Measurements from ENCODE around the gene CREB3L4. TPM values are rescaled to one million over a fixed set of nuclear protein-coding genes. Genes with fewer than 3 reads are reported as not detected.

CREB3L4 gene
- total and polyA plus RNA-seq, 2 of the 13 experiments (the other 11 are each of a cell fraction or from before 2014, with no cell fraction given): 9.9 to 18.7 TPM

DNA sequence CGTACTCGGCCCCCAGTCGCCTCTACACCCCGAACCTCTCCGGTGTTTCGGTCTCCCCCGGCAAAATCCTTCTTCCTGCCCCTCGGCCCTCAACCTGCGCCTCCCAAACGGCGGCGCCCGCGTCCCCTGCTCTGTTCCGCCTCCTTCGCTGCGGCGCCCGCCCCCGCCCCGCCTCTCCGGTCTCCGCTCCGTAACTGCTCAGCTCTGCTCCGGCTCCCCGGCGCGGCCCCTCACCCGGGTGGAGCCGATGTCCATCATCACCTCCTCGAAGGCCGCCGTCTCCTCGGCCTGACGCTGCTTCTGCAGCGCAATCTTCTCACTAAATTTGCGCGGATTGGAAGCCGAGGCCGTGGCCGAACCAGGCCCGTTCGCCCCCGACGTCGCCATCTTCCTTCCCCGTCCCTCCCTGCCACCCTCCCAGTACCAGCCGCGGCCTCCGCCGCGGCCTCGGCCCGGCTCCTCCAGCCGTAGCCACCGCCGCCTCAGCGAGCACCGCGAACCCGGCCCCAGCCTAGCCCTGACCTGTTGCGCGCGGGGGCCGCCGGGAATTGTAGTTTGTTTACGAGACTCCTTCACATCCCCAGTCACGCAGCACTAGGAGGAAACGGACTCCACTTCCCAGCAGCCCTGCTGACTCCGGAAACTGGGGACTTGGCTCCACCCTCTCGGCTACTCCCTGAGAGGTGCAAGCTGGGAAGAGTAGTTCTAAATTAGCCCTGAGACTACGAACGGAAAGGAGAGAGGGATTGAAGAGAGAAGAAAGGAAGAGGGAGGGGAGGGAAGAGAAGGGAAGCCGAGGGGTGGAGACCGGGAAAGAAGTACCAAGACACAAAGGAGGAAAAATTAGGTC, 9.4 kb upstream of the CREB3L4 start, which contains the start of gene CRTC2 (continued):
- TF ChIP-seq LRRFIP1 (CRISPR knock-in tag; conservative IDR thresholded peaks at IDR 0.05) (no peak), HOMEZ (CRISPR knock-in tag; IDR thresholded peaks at IDR 0.05; ENCODE audit: low read depth) (no peak), ZNF3 (CRISPR knock-in tag; IDR thresholded peaks at IDR 0.05) (no peak), NR2F6 (IDR thresholded peaks at IDR 0.05) (peak; percentile 59), NR2F6 (CRISPR knock-in tag; IDR thresholded peaks at IDR 0.05) (peak; percentile 55; the same call in 1 of the 2 replicates), MTA3 (CRISPR knock-in tag; IDR thresholded peaks at IDR 0.05) (no peak), ZNF333 (CRISPR knock-in tag; IDR thresholded peaks at IDR 0.05; ENCODE audit: borderline replicate concordance) (peak; percentile 45; the same call in 1 of the 2 replicates), NFE2L2 (IDR thresholded peaks at IDR 0.05; ENCODE audit: low read length) (no peak), DNMT1 (CRISPR knock-in tag; IDR thresholded peaks at IDR 0.05) (no peak), NBN (conservative IDR thresholded peaks at IDR 0.05) (no peak), BRF2 (CRISPR knock-in tag; IDR thresholded peaks at IDR 0.05) (no peak; the same call in 1 of the 2 replicates), GABPB1 (CRISPR knock-in tag; IDR thresholded peaks at IDR 0.05) (peak; percentile 97), PHF20 (CRISPR knock-in tag; IDR thresholded peaks at IDR 0.05) (peak; percentile 57), TFAP4 (IDR thresholded peaks at IDR 0.05; ENCODE audit: borderline replicate concordance, low read depth) (peak; percentile 8; the same call in 1 of the 2 replicates), ATF7 (IDR thresholded peaks at IDR 0.05) (no peak), ATF7 (CRISPR knock-in tag; IDR thresholded peaks at IDR 0.05) (no peak), SALL1 (CRISPR knock-in tag; IDR thresholded peaks at IDR 0.05) (peak; percentile 58; the same call in 1 of the 2 replicates)
- TF ChIP-seq, protein P1, sequence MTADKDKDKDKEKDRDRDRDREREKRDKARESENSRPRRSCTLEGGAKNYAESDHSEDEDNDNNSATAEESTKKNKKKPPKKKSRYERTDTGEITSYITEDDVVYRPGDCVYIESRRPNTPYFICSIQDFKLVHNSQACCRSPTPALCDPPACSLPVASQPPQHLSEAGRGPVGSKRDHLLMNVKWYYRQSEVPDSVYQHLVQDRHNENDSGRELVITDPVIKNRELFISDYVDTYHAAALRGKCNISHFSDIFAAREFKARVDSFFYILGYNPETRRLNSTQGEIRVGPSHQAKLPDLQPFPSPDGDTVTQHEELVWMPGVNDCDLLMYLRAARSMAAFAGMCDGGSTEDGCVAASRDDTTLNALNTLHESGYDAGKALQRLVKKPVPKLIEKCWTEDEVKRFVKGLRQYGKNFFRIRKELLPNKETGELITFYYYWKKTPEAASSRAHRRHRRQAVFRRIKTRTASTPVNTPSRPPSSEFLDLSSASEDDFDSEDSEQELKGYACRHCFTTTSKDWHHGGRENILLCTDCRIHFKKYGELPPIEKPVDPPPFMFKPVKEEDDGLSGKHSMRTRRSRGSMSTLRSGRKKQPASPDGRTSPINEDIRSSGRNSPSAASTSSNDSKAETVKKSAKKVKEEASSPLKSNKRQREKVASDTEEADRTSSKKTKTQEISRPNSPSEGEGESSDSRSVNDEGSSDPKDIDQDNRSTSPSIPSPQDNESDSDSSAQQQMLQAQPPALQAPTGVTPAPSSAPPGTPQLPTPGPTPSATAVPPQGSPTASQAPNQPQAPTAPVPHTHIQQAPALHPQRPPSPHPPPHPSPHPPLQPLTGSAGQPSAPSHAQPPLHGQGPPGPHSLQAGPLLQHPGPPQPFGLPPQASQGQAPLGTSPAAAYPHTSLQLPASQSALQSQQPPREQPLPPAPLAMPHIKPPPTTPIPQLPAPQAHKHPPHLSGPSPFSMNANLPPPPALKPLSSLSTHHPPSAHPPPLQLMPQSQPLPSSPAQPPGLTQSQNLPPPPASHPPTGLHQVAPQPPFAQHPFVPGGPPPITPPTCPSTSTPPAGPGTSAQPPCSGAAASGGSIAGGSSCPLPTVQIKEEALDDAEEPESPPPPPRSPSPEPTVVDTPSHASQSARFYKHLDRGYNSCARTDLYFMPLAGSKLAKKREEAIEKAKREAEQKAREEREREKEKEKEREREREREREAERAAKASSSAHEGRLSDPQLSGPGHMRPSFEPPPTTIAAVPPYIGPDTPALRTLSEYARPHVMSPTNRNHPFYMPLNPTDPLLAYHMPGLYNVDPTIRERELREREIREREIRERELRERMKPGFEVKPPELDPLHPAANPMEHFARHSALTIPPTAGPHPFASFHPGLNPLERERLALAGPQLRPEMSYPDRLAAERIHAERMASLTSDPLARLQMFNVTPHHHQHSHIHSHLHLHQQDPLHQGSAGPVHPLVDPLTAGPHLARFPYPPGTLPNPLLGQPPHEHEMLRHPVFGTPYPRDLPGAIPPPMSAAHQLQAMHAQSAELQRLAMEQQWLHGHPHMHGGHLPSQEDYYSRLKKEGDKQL (CRISPR knock-in tag; IDR thresholded peaks at IDR 0.05; ENCODE audit: low read depth): no peak

Measured in HepG2 (cell line).